Ectodermal cell (in vitro differentiated cells): ENCODE measurements around the gene SCMH1.

Source experiments
- H3K27ac ChIP-seq: 2 replicates; pipeline ENCODE4 v1.7.0; 2013; ENCODE audit warnings: mild to moderate bottlenecking, low read depth, low read length; ENCODE audit not compliant: insufficient read depth, poor library complexity, severe bottlenecking
- H3K27me3 ChIP-seq: 2 replicates; pipeline ENCODE4 v1.7.0; 2013; ENCODE audit warnings: mild to moderate bottlenecking, low read length; ENCODE audit not compliant: insufficient read depth, control insufficient read depth, poor library complexity, severe bottlenecking
- H3K36me3 ChIP-seq: one replicate; pipeline ENCODE4 v1.7.0; 2013; ENCODE audit warnings: low read length; ENCODE audit not compliant: control insufficient read depth, insufficient read depth
- H3K4me1 ChIP-seq: one replicate; pipeline ENCODE4 v1.7.0; 2013; ENCODE audit warnings: low read length; ENCODE audit not compliant: control insufficient read depth, insufficient read depth
- H3K4me3 ChIP-seq: 2 replicates; pipeline ENCODE4 v1.7.0; 2013; ENCODE audit warnings: low read depth, low read length, control low read depth; ENCODE audit not compliant: insufficient read depth
- H3K9me3 ChIP-seq: 2 replicates; pipeline ENCODE4 v1.7.0; 2013; ENCODE audit warnings: mild to moderate bottlenecking, low read length, moderate library complexity; ENCODE audit not compliant: control insufficient read depth
- WGBS, 2 experiments: methylation state at CpG; one replicate each; pipeline ENCODE4 v1.1.7; 2013; ENCODE audit warnings: missing lambda C conversion rate in 2 of 2; 5-methylcytosine and 5-hydroxymethylcytosine counted together

The SCMH1 gene

DNA sequence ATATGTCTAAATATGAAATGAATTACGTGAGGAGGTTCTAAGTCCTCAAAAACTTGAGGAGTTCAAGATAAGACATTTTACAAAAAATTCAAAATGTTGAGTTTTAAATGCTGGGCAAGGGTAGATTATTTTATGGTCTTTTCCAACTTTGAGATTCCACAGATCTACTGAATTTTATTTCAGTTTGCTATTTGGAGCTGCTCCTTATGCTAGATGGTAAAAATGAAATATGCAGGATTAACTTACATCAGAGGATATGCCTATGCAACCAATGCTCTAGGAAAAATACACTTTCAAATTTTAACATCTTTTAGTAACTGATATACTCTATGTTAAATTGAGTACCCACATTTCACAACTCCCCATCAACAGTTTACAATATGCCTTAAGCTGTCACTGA lies 83.1 kb downstream of the SCMH1 start:
- no peaks in the 10 kb centered on the region for H3K9me3 ChIP-seq
- H3K4me3 ChIP-seq: no peak overlapping the region
- no peaks in the 10 kb centered on the region for H3K36me3 ChIP-seq
- H3K4me1 ChIP-seq: no peaks in the 10 kb centered on the region
- H3K27me3 ChIP-seq: no peaks in the 10 kb centered on the region
- WGBS, 2 experiments: 70 to 94% methylated on average over 1 of the region's 1 CpG
- no peak overlapping the region for H3K27ac ChIP-seq

DNA sequence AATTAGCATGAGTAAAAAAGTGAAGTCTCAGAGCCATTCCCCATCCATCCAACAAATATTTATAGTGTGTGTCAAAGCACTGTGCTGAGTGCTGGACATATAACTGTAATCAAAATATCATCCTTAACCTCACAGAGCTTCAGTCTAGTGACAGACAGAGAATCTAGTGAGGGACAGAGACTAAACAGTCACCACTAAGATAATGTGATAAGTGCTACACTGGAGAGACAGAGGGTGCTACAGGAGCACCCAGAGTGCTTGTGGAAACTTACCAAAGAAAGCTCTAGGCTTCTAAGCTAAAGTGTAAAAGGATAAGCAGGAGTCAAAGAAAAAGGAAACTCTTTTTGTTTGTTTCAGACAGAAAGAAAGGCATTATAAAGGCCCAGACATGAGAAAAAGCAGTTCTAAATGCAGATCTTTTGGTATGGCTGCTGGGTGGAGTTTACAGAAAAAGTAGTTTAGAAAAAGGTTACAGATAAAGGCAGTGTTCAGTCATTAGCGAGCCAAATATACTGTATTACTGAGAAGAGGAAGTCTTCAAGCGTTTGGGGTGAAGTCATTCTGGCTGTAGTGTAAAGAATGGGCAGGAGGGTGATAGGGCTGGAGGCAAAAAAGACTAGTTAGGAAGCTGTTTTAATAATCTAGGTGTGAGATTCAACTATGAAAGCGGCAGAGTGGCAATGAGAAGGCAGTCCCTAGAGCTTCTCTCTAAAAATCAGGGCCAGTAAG lies 83.8 kb downstream of the SCMH1 start:
- WGBS, 2 experiments: 92 to 93% methylated on average over 3 of the region's 3 CpGs
- H3K36me3 ChIP-seq: no peaks in the 10 kb centered on the region
- H3K27ac ChIP-seq: no peak overlapping the region

DNA sequence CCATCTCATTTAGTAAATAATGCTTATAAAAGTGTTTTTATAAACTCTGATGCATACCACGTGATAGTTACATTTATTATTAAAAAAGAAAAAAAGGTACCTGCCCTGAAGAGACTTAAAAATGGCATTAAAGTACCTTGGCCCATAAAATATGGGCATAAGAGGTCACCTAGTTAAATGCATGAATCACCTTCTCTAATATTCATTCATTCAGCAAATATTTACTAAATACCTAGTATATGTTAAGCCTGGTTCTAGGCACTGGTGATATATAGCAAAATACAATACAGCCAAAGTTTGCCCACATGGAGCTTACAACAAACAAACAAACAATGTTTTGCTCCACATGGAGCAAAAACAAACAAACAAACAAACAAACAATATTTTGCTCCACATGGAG lies 87.0 kb downstream of the SCMH1 start:
- H3K4me1 ChIP-seq: no peaks in the 10 kb centered on the region
- H3K36me3 ChIP-seq: no peaks in the 10 kb centered on the region
- H3K4me3 ChIP-seq: no peak overlapping the region
- no peak overlapping the region for H3K27ac ChIP-seq
- 100% methylated on average over 1 of the region's 1 CpG; no CpG with 5 or more reads in 1 of the 2 experiments for WGBS, 2 experiments
- H3K9me3 ChIP-seq: no peaks in the 10 kb centered on the region
- no peaks in the 10 kb centered on the region for H3K27me3 ChIP-seq

More for the DNA sequence above, 83.8 kb downstream of the SCMH1 start:
- no peaks in the 10 kb centered on the region for H3K9me3 ChIP-seq
- no peaks in the 10 kb centered on the region for H3K27me3 ChIP-seq
- H3K4me3 ChIP-seq: no peak overlapping the region
- H3K4me1 ChIP-seq: no peaks in the 10 kb centered on the region

DNA sequence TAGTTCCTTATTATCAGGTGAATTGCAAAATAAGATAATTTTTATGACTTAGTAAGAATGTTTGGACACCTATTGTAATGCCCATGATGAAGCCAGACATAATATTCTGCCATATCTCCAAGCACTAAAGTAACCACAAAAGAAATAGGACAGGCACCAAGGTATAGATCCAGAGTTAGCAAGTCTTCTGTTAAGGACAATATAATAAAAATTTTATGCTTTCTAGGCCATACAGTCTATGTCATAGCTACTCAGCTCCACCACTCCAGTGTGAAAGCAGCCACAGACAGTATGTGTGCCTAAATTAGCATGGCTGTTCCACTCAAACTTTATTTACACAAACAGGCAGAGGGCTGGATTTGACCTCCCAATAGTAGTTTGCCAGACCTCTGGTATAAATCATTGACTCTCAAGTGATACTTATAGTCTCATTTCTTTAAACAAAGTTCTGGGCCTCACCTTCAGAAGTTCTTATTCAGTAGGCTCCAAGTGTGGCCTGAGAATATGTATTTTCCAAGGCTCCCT lies 88.3 kb downstream of the SCMH1 start:
- no peaks in the 10 kb centered on the region for H3K9me3 ChIP-seq
- peaks cover 6% of the 10 kb centered on the region for H3K36me3 ChIP-seq
- H3K27me3 ChIP-seq: no peaks in the 10 kb centered on the region
- H3K4me1 ChIP-seq: no peaks in the 10 kb centered on the region
- H3K4me3 ChIP-seq: no peak overlapping the region
- no peak overlapping the region for H3K27ac ChIP-seq

DNA sequence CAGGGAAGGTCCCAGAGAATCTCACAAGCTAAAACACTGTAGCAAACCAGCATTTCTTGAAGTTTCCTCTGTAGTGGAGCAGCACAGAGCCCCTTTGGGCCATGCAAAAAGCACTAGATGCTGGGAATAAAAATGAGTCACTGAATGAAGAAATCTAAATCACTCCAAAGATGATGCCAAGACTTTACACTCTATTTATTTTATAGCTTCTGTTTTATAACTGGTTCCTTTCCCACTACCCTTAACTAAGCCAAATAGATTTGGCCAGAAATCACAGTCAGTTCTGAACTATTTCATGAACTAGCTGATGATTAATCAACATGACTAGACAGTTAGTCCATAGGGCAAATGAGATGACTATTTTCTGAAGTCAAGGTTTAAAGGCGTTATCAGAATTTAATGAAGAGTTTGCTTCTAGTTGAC lies 89.5 kb downstream of the SCMH1 start:
- Histone ChIP-seq H3K4me1 (no peaks in the 10 kb centered on the region), H3K4me3 (no peak overlapping the region), H3K9me3 (no peaks in the 10 kb centered on the region), H3K27me3 (no peaks in the 10 kb centered on the region), H3K36me3 (peaks cover 6% of the 10 kb centered on the region), H3K27ac (no peak overlapping the region)
- 100% methylated on average over 1 of the region's 1 CpG for WGBS, 2 experiments

DNA sequence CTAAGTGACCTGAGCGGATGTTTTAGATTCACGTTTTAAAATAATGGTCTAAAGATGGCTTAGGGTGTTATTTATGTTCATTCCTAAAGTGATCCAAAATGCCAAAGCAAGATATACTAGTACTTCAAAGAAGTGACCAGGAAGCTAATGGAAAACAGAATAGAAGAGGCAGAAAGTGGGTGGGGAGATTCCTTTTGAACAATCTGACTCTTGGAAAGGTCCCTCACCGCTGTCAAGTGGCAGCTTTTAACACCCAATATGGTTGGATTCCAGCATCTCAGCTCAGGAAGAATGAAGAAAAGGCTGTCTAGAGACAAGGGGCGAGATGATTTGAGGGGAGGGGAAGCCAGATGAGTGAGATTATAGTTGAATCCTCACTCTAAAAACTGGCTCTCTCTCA lies 90.3 kb downstream of the SCMH1 start:
- H3K36me3 ChIP-seq: peaks cover 6% of the 10 kb centered on the region
- 89 to 91% methylated on average over 4 of the region's 4 CpGs for WGBS, 2 experiments
- H3K27ac ChIP-seq: no peak overlapping the region

DNA sequence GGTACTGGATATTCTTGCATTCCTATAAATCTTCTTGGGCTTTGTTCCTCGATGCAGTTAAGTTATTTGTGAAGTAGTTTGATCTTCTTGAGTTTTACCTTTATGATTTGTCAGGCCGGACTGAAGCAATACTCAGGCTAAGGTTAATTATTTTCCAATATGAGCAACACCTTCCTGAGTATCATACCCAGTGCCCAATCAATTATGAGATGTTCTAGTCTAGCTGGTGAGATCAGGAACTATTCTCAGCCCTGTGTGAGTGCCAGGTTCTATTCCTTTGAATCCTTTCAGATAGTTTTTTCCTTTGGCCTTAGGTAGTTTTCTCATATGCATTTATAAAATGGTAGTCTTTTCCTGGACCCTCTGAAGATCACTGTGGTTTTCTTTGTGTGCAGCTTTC lies 92.5 kb downstream of the SCMH1 start:
- WGBS, 2 experiments: 47 to 80% methylated on average over 1 to 2 of the region's 2 CpGs
- peaks cover 6% of the 10 kb centered on the region for H3K36me3 ChIP-seq
- H3K9me3 ChIP-seq: no peaks in the 10 kb centered on the region
- no peak overlapping the region for H3K4me3 ChIP-seq
- no peaks in the 10 kb centered on the region for H3K27me3 ChIP-seq
- H3K27ac ChIP-seq: no peak overlapping the region
- no peaks in the 10 kb centered on the region for H3K4me1 ChIP-seq

More for the DNA sequence above, 90.3 kb downstream of the SCMH1 start:
- H3K27me3 ChIP-seq: no peaks in the 10 kb centered on the region
- no peaks in the 10 kb centered on the region for H3K9me3 ChIP-seq
- no peaks in the 10 kb centered on the region for H3K4me1 ChIP-seq
- no peak overlapping the region for H3K4me3 ChIP-seq

DNA sequence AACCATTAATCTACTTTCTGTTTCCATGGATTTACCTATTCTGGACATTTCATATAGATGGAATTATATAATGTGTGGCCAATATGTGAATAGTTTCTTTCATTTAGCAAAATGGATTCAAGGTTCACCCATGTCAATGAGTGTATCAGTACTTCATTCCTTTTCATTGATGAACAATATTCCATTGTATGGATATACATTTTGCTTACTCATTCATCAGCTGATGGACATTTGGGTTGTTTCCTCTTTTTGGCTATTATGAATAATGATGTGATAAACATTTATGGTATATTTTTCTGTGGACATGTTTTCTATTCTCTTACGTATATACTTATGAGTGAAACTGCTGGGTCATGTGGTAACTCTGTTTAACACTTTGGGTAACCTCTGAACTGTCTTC lies 97.8 kb downstream of the SCMH1 start:
- Histone ChIP-seq H3K9me3 (no peaks in the 10 kb centered on the region), H3K27ac (no peak overlapping the region), H3K36me3 (peaks cover 23% of the 10 kb centered on the region), H3K4me1 (no peaks in the 10 kb centered on the region), H3K4me3 (no peak overlapping the region), H3K27me3 (no peaks in the 10 kb centered on the region)
- WGBS, 2 experiments: 100% methylated on average over 1 of the region's 1 CpG

DNA sequence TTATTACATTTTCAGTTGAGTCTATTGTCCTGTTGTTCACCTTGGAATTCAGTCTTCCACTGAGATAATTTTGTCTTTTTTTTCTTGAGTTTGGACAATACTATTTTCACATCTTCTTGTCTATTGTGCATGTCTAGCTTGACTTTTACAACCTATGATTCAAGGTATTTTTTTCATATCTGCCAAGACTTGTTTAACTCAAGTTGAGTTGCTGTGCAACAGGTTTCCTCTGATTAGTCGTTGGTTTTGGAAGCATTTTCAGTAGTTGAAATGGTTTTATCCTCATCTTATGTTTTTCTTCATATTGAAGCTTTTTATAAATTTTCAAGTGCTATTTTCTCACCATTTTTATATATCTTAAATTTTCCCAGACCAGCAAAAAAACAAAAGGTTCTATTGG lies 103.6 kb downstream of the SCMH1 start:
- WGBS, 2 experiments: 100% methylated on average over 1 of the region's 1 CpG; no CpG with 5 or more reads in 1 of the 2 experiments
- H3K27ac ChIP-seq: no peak overlapping the region
- H3K4me1 ChIP-seq: no peaks in the 10 kb centered on the region
- no peak overlapping the region for H3K4me3 ChIP-seq
- peaks cover 29% of the 10 kb centered on the region for H3K36me3 ChIP-seq
- H3K9me3 ChIP-seq: no peaks in the 10 kb centered on the region
- H3K27me3 ChIP-seq: no peaks in the 10 kb centered on the region

DNA sequence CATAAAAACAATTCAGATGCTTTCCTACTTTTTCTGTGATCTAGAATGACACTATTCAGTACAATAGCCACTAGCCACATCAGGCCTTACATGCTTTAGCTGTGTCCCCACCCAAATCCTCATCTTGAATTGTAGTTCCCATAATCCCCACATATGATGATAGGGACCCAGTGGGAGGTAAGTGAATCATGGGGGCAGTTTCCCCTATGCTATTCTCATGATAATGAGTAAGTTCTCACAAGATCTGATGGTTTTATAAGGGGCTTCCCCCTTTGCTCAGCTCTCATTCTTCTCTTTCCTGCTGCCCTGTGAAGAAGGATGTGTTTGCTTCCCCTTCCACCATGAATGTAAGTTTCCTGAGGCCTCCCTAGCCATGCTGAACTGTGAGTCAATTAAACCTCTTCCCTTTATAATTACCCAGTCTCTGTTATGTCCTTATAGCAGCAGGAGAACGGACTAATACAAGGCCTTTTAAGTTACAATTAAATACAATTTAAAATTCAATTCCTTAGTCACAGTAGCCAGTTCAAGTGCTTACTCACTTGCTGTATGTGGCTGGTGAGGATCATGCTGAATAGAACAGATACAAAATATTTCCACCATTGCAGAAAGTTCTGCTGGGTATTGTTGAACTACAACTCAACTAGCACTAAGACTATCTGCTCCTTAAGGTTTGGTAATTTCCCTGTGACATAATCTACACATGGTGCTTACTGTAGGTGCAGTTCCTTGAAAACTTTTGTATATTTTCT lies 106.7 kb downstream of the SCMH1 start:
- 50 to 96% methylated on average over 1 of the region's 1 CpG for WGBS, 2 experiments
- H3K4me3 ChIP-seq: no peak overlapping the region
- no peaks in the 10 kb centered on the region for H3K4me1 ChIP-seq
- H3K27me3 ChIP-seq: no peaks in the 10 kb centered on the region
- H3K9me3 ChIP-seq: no peaks in the 10 kb centered on the region
- peaks cover 6% of the 10 kb centered on the region for H3K36me3 ChIP-seq
- H3K27ac ChIP-seq: no peak overlapping the region
